ENCODE data around the gene SMIM30.
"Not testable (repeated sequence)": the region's sequence is repeated elsewhere in the genome, so short reads cannot be mapped to it uniquely, and the experiment has no call there.

The SMIM30 gene

GRCh38 chr7:113128031-113128430 lies 9.7 kb upstream of the SMIM30 start:
- no peak overlapping the region for H3K4me3 ChIP-seq (ENCODE audit: low read depth, low read length)
- no peak for TF ChIP-seq CTCF (IDR thresholded peaks at IDR 0.05; ENCODE audit: borderline replicate concordance, insufficient read depth, low read depth, low read length)

DNA sequence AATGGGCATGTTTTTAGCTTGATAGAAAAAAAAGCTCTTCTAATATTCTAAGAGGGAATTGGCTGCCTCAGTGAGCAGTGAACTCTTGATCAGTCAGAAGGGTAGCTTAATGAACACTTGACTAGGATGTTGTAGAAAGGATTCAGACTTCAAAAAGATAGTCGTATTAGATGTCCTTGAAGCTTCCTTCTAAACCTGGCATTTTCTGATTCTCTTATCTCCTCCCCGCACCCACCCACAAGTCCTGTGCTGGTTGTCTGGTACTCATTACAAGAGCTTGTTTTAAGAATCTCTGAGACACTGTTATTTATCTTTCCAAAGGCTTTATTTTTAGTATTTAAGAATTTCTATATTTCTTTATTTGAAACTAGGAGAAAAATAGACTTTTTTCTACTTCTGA lies 7.4 kb upstream of the SMIM30 start:
- TF ChIP-seq CTCF (IDR thresholded peaks at IDR 0.05; ENCODE audit: borderline replicate concordance, insufficient read depth, low read depth, low read length): no peak

GRCh38 chr7:113122744-113123143 lies 4.4 kb upstream of the SMIM30 start:
- TF ChIP-seq CTCF (IDR thresholded peaks at IDR 0.05; ENCODE audit: borderline replicate concordance, insufficient read depth, low read depth, low read length): no peak
- no peak overlapping the region for H3K4me3 ChIP-seq (ENCODE audit: low read depth, low read length)

More for the DNA sequence above, 7.4 kb upstream of the SMIM30 start:
- H3K4me3 ChIP-seq (ENCODE audit: low read depth, low read length): no peak overlapping the region

GRCh38 chr7:113120647-113121046 lies 2.3 kb upstream of the SMIM30 start:
- no peak for TF ChIP-seq CTCF (IDR thresholded peaks at IDR 0.05; ENCODE audit: borderline replicate concordance, insufficient read depth, low read depth, low read length)
- no peak overlapping the region for H3K4me3 ChIP-seq (ENCODE audit: low read depth, low read length)

DNA sequence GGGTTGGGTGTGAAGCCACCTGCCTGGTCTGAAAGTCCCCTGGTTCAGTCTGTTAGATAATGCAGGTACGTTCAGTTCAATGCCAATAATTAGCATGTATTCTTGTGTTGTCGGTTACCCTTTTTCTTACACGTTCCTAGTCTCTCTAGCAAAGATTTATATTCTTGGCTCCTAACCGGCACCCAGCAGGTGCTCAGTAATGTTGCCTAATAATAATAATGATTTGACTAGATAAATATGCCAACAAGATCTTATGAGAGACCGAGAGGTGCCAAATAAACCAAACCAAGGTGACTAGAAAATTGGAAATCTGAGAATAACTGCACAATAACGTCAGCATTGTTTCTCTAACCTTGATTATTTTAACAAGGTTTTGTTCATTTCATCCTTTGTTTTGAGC lies 1.1 kb upstream of the SMIM30 start:
- no peak for TF ChIP-seq CTCF (IDR thresholded peaks at IDR 0.05; ENCODE audit: borderline replicate concordance, insufficient read depth, low read depth, low read length)
- H3K4me3 ChIP-seq (ENCODE audit: low read depth, low read length): no peak overlapping the region

DNA sequence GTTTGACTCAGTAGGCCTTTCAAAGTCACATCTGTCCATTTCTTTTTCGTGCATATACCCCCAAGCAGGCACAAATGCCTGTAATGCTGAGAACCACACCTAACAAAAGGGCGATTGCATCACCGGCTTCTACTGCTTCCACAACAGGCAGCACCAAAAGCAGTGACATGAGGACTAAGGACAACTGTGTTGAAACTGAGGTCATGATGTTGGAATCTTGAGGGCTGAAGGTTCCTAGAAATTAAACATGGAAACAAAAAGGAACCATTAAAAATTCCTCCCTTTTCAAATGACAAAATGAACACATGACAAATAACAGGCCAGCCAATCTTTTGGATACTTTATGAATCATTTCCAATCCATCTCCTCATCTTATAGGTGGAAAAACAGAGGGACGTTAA lies 980 bp downstream of the SMIM30 start:
- not testable (repeated sequence) for H3K4me3 ChIP-seq (ENCODE audit: low read depth, low read length)

DNA sequence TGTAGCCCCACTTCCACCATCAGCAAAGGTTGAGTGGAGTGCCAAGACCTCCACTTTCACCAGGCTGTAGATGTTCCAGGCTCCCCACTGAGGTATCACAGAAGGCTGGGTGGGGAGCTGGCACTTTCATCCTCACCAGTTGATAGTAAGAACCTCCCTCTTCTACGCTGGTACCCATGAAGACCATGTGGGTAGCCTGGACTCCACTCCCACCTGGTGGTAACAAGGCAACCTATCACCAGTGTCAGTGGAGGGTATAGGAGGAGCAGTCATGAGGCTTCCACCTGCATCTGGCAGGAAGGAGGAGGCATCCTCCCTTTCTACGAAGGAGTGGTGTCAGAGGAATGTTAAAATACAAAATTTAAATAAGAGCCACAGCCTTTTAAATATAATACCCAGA lies 4.4 kb downstream of the SMIM30 start:
- no peak overlapping the region for H3K4me3 ChIP-seq (ENCODE audit: low read depth, low read length)
- peak; percentile 27; the same call in 1 of the 2 replicates for TF ChIP-seq CTCF (IDR thresholded peaks at IDR 0.05; ENCODE audit: borderline replicate concordance, insufficient read depth, low read depth, low read length)

GRCh38 chr7:113109718-113110117 lies 8.6 kb downstream of the SMIM30 start:
- H3K4me3 ChIP-seq (ENCODE audit: low read depth, low read length): no peak overlapping the region
- TF ChIP-seq CTCF (IDR thresholded peaks at IDR 0.05; ENCODE audit: borderline replicate concordance, insufficient read depth, low read depth, low read length): no peak

All from GM12875 (cell line).